HG03354 (cell line): ENCODE data around the gene ATF7IP.

Experiments used
- ATAC-seq: cut with Tn5 transposase; IDR thresholded peaks from one replicate; pipeline ENCODE4 v1.9.1; 2021; ENCODE audit warnings: mild to moderate bottlenecking; ENCODE audit not compliant: unreplicated experiment, poor library complexity, severe bottlenecking

The ATF7IP gene

GRCh38 chr12:14545144-14546124 is 180.0 kb downstream of the ATF7IP start:
- no peak for ATAC-seq

GRCh38 chr12:14547571-14547970 is 182.1 kb downstream of the ATF7IP start:
- no peak for ATAC-seq

GRCh38 chr12:14548609-14549008 is 183.1 kb downstream of the ATF7IP start:
- ATAC-seq: no peak
